Camera-type eye (tissue), 1 donor: ENCODE results near the gene CDC25C. TPM values are rescaled to one million over a fixed set of nuclear protein-coding genes. Genes with fewer than 3 reads are reported as not detected.

Source experiments
- total RNA-seq: library from RNA; depleted of rRNA; stranded (reverse); fragments of >200 nt; gene quantifications from one replicate; pipeline ENCODE4 v1.2.3, GENCODE V29; 2014

The CDC25C gene
- total RNA-seq, result 3.8 TPM

DNA sequence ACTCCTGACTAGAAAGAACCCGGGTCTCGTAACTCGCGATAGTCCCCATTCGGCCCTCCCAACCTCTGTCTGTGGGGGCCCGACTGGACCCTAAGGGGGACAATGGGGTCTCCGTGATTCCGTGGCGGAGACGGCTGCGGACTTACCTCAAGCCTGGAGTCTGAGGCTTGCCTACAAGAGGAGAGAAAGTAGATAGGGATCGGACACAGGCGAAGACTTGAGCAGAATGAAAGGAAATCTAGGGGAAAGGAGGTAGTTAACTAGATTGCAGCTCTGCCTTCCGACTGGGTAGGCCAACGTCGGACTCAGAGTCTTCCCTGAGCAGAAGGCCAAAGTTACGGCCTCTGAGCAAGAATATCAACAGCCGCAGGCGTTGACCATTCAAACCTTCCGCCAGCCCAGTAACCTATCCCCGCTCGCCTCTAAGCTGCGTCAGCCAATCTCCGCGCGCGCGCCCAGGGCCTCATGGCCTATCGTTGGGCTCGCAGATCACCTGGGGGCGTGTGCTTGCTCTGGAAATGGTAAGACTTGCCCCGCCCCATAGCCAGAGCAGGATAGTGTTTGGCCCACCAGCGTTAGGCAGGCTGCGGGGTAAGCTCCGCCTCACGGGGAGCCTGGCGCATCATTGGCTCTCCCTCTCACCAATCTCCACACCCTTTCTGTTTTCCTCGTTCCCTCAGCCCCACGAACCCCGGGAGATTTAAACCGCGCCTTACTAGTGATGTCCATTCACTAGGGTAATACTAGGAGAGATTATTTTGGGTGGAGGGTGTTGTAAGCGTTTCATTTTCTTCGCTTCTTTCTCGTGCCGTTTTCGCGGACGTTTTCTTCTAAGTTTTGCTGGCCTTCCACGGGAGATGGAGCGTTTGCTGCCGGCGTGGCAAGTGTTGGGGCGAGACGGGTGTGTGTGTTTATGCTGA, at the start of gene CDC25C:
CDC25C (minus strand) TSS at position 356 of the 920 bp plus-strand sequence. CDS start 624 bp downstream, outside the sequence.

DNA sequence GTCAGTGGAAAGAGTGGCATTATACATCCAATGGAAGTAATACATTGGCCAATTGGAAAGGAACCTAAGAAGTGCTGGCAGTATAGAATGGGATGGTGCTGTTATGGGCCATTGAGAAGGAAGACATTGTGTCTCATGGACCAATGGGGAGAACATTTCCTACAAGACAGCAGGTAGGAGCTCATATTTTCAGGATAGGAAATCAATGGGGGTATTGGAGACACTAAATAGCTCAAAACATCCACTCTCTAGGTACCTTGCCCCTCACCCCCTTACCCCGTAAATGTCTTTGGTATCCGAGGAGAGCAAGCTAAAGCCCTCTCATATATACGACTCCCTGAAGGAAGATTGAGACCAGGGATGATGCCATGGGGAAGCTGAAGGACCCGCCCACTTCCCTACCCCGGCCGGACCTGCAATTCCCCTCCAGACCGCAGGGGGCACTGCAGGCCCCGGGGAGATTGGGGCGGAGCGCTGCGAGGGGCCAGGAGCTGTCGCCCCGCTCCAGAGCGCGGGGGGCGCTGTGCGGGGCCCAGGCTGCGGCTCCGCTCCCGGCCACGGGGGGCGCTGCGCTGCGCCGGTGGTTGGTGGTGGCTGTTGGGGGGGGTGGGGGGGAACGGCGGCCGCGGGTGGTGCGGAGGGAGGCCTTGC, 20.6 kb upstream of the CDC25C start, which contains the start of gene KDM3B:
KDM3B (plus strand) TSS at position 615 of the 651 bp plus-strand sequence. CDS start 111 bp downstream, outside the sequence.

DNA sequence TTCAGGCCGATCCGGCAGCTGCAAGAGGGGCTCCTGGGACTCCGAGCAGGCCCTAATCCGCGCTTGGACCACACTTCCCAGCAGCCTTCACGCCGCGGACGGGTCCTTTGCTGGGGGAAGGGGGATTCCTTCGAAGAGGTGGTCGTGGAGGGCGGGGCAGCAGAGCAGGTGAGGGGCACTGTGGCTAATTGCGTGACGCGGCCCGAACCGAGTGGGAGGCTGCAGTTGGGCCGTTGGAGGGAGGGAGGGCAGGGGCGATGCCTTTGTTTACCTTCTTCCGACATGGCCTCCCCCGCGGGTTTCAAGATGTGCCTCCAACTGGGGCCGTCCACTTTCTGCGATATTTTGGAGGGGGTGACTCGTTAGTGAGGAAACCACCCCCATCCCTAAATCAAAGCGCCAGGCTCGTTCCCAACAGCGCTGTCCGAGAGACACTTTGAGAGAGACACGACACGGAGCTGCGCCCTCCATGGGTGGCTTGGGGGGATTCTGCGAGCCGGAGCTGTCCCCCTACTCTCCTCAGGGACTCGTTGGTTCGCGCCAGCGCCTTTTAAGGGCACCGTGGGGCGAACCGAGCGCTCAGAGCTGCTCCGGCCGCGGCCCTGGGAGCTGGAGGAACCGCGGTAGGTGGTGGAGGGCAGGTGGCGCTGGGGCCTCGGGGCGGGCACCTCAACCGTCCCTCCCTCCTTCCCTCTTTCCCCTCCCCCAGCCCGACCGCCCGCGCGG, 6.2 kb upstream of the CDC25C start, which contains the start of gene FAM53C:
FAM53C (plus strand) TSS at position 582 of the 726 bp plus-strand sequence. CDS start 3,070 bp downstream, outside the sequence.

DNA sequence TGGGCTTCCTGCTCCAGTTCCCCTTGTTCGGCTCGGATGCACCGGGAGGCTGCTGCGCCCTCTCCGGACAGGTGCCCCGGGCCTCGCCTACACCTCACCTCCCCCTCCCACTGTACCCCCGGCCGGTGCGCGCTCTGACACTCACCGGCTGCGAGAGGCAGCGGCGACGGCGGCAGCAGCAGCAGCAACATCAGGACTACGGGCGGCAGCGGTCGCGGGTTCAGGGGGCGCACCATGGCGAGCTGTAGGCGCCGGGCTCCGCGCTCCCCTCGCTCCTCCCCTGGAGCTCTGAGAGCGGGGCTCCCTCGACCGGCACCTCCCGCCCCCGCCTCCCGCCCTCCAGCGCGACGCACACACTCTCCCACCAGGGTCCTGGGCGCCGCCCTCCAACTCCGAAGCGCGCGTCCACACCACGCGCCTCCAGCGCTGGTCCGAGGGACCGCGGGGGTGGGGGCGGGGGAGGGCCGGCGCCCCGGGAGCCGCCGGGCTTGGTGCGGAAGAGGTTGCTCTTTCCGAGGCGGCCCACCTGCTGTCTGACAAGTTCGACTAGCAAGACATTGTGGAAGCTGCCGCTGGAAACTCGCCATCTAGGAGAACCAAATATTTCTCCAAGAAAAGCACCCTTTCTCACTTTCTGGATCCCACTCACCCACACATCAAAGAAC, 57.3 kb downstream of the CDC25C start, which contains the start of gene GFRA3:
GFRA3 (minus strand) TSS at position 433 of the 665 bp plus-strand sequence; CDS start at position 236, 197 bp downstream.

Other genes starting within 250 kb of the CDC25C start
- not detected for gene WNT8A, start 247.8 kb downstream of the CDC25C start, total RNA-seq
- 5.6 TPM for gene NME5, start 192.4 kb downstream of the CDC25C start, total RNA-seq
- 94.0 TPM for gene BRD8, start 153.2 kb downstream of the CDC25C start, total RNA-seq
- 12.9 TPM for gene KIF20A, start 152.7 kb downstream of the CDC25C start, total RNA-seq
- 40.4 TPM for gene CDC23, start 118.5 kb downstream of the CDC25C start, total RNA-seq
- gene GFRA3, start 57.2 kb downstream of the CDC25C start, total RNA-seq, result 2.7 TPM
- 23.5 TPM for gene FAM53C, start 6.5 kb upstream of the CDC25C start, total RNA-seq
- gene KDM3B, start 20.9 kb upstream of the CDC25C start, total RNA-seq, result 127 TPM
- 29.5 TPM for gene REEP2, start 107.3 kb upstream of the CDC25C start, total RNA-seq
- 20.6 TPM for gene EGR1, start 133.7 kb upstream of the CDC25C start, total RNA-seq
- 52.7 TPM for gene ETF1, start 211.4 kb upstream of the CDC25C start, total RNA-seq
- gene HSPA9, start 243.6 kb upstream of the CDC25C start, total RNA-seq, result 294 TPM